Esophagus muscularis mucosa (tissue), 4 donors: ENCODE data around the gene MXD3. TPM values are rescaled to one million over a fixed set of nuclear protein-coding genes. Genes with fewer than 3 reads are reported as not detected.
"Not testable (repeated sequence)": the region's sequence is repeated elsewhere in the genome, so short reads cannot be mapped to it uniquely, and the experiment has no call there.

Source experiments
- DNase-seq: peaks from one replicate; pipeline ENCODE4 v3.0.0-alpha.2; 2017; ENCODE audit errors: extremely low spot score
- H3K27ac ChIP-seq, 4 donors: fragments of 200-600 bp; sonication (generic); replicated peaks in 1 of 4; 1 replicate in 3 of 4; 2 replicates in 1 of 4; pipeline ENCODE4 v1.5.1; 2016 to 2019; ENCODE audit warnings: mild to moderate bottlenecking in 1 of 4
- H3K27me3 ChIP-seq, 4 donors: fragments of 200-600 bp; sonication (generic); one replicate each; pipeline versions ENCODE4 v1.5.1 to v1.6.0; 2016 to 2019
- H3K36me3 ChIP-seq, 4 donors: fragments of 200-600 bp; sonication (generic); one replicate each; pipeline ENCODE4 v1.5.1; 2016 to 2019
- H3K4me1 ChIP-seq, 4 donors: fragments of 200-600 bp; sonication (generic); one replicate each; pipeline ENCODE4 v1.5.1; 2016 to 2019
- H3K4me3 ChIP-seq, 4 donors: fragments of 200-600 bp; sonication (generic); 1 replicate in 2 of 4; 2 replicates in 2 of 4; pipeline ENCODE4 v1.5.1; 2016 to 2019; ENCODE audit warnings: mild to moderate bottlenecking in 4 of 4, moderate library complexity in 1 of 4
- H3K9me3 ChIP-seq, 4 donors: fragments of 200-600 bp; sonication (generic); 1 replicate in 3 of 4; 2 replicates in 1 of 4; pipeline ENCODE4 v1.5.1; 2016 to 2019
- CTCF ChIP-seq, 3 experiments: fragments of 200-600 bp in 2 of 3; fragments of 450-650 bp in 1 of 3; sonication (generic) in 2 of 3; IDR thresholded peaks; one replicate each; pipeline ENCODE4 v1.5.1; 2017 to 2019; ENCODE audit warnings: antibody characterized with exemption in 3 of 3, mild to moderate bottlenecking in 2 of 3, moderate library complexity in 1 of 3
- EP300 ChIP-seq: sonication (generic); formaldehyde crosslinking; IDR thresholded peaks from one replicate; pipeline ENCODE4 v1.6.1; 2017; ENCODE audit warnings: antibody characterized with exemption
- POLR2A ChIP-seq: fragments of 450-650 bp; IDR thresholded peaks from one replicate; pipeline ENCODE4 v1.6.1; 2017; ENCODE audit warnings: antibody characterized with exemption, moderate library complexity, mild to moderate bottlenecking, low read depth
- POLR2AphosphoS5 ChIP-seq, 2 donors: sonication (generic); formaldehyde crosslinking; IDR thresholded peaks; one replicate each; pipeline ENCODE4 v1.6.1; 2017; ENCODE audit warnings: antibody characterized with exemption in 2 of 2
- WGBS: methylation state at CpG from one replicate; pipeline ENCODE4 v1.1.5; 2018; 5-methylcytosine and 5-hydroxymethylcytosine counted together
- intact Hi-C: fragments of 100-400 bp; cut with DNase I; formaldehyde crosslinking; loops from one replicate; pipeline ENCODE4 v1.15.1; 2023
- total RNA-seq, 4 donors: library from RNA; depleted of rRNA; stranded (reverse); fragments of >200 nt; gene quantifications; one replicate each; pipeline versions ENCODE4 v1.1.0 to v1.2.1, GENCODE V29; 2016

MXD3 gene
- total RNA-seq, 4 donors from 2014 or later, result 2.5 to 11.2 (median 7.9) TPM

GRCh38 chr5:177265395-177265794, 46.3 kb downstream of the MXD3 start:
- Histone ChIP-seq H3K9me3 (no peaks in the 10 kb centered on the region), H3K27me3 (no peaks in the 10 kb centered on the region), H3K4me3 (no peak overlapping the region), H3K4me1 (peaks cover 0 to 3% (median 0%) of the 10 kb centered on the region in 4 donors), H3K27ac (no peak overlapping the region), H3K36me3 (peaks cover 38 to 97% (median 73%) of the 10 kb centered on the region in 4 donors)
- intact Hi-C loops, result no loop called here
- WGBS, result 91% methylated on average over 16 of the region's 16 CpGs
- no peak for DNase-seq
- no peak for TF ChIP-seq POLR2AphosphoS5 (IDR thresholded peaks at IDR 0.05)
- TF ChIP-seq EP300, result no peak
- no peak for TF ChIP-seq POLR2A
- no peak for TF ChIP-seq CTCF (IDR thresholded peaks at IDR 0.05)

GRCh38 chr5:177264178-177264577, 47.5 kb downstream of the MXD3 start:
- Histone ChIP-seq H3K4me1 (peaks cover 0 to 3% (median 0%) of the 10 kb centered on the region in 4 donors), H3K36me3 (peaks cover 36 to 97% (median 73%) of the 10 kb centered on the region in 4 donors), H3K27me3 (no peaks in the 10 kb centered on the region), H3K9me3 (no peaks in the 10 kb centered on the region), H3K27ac (no peak overlapping the region), H3K4me3 (no peak overlapping the region)
- no peak for DNase-seq
- 6% methylated on average over 1 of the region's 1 CpG for whole genome bisulfite sequencing
- no peak for TF ChIP-seq CTCF (IDR thresholded peaks at IDR 0.05)
- TF ChIP-seq POLR2A, result no peak
- TF ChIP-seq EP300, result no peak
- TF ChIP-seq POLR2AphosphoS5 (IDR thresholded peaks at IDR 0.05), result no peak
- intact Hi-C loops, result no loop called here

GRCh38 chr5:177261510-177261909, 50.2 kb downstream of the MXD3 start:
- H3K27me3 ChIP-seq, result no peaks in the 10 kb centered on the region
- 75% methylated on average over 1 of the region's 1 CpG for WGBS
- H3K36me3 ChIP-seq, result peaks cover 30 to 97% (median 73%) of the 10 kb centered on the region in 4 donors
- H3K4me1 ChIP-seq, result peaks cover 0 to 3% (median 0%) of the 10 kb centered on the region in 4 donors
- no peak overlapping the region for H3K27ac ChIP-seq
- no peak for TF ChIP-seq CTCF (IDR thresholded peaks at IDR 0.05)
- no peak for TF ChIP-seq POLR2AphosphoS5 (IDR thresholded peaks at IDR 0.05)
- no peak for TF ChIP-seq POLR2A
- no peak for TF ChIP-seq EP300
- no peaks in the 10 kb centered on the region for H3K9me3 ChIP-seq
- DNase-seq, result no peak
- intact Hi-C loops, result no loop called here
- no peak overlapping the region for H3K4me3 ChIP-seq

- no peak for TF ChIP-seq EP300
- no peak for TF ChIP-seq POLR2A
- no peak for TF ChIP-seq CTCF (IDR thresholded peaks at IDR 0.05)
- no peak for TF ChIP-seq POLR2AphosphoS5 (IDR thresholded peaks at IDR 0.05)
- Histone ChIP-seq H3K27ac (no peak overlapping the region), H3K36me3 (peaks cover 25 to 96% (median 72%) of the 10 kb centered on the region in 4 donors), H3K27me3 (no peaks in the 10 kb centered on the region), H3K9me3 (no peaks in the 10 kb centered on the region), H3K4me1 (peaks cover 0 to 3% (median 0%) of the 10 kb centered on the region in 4 donors), H3K4me3 (no peak overlapping the region)
- no peak for DNase-seq
- 91% methylated on average over 7 of the region's 7 CpGs for WGBS
- intact Hi-C loops, result no loop called here
Observed at GRCh38 chr5:177260961-177261360, 50.7 kb downstream of the MXD3 start.

- H3K27ac ChIP-seq, intact Hi-C loops, H3K9me3 ChIP-seq, H3K4me1 ChIP-seq, DNase-seq, H3K27me3 ChIP-seq, H3K4me3 ChIP-seq: not testable (repeated sequence)
- H3K36me3 ChIP-seq, result peaks cover 15 to 97% (median 79%) of the 10 kb centered on the region in 4 donors
- 93% methylated on average over 6 of the region's 7 CpGs for WGBS
Observed at GRCh38 chr5:177258711-177259110, 53.0 kb downstream of the MXD3 start.

Other genes with a start within 250 kb of the MXD3 start
- 1 to 10 TPM; 2.1 to 4.5 (median 3.8) TPM for gene FGFR4, start 225.0 kb downstream of the MXD3 start, total RNA-seq
- gene NSD1, start 178.1 kb downstream of the MXD3 start, total RNA-seq, result 10 to 100 TPM; 35.1 to 47.9 (median 43.7) TPM
- gene RAB24, start 8.2 kb downstream of the MXD3 start, total RNA-seq, result 10 to 100 TPM; 20.0 to 35.4 (median 31.1) TPM
- 10 to 100 TPM; 80.6 to 93.6 (median 88.2) TPM for gene PRELID1, start 8.1 kb downstream of the MXD3 start, total RNA-seq
- gene LMAN2, start 39.8 kb upstream of the MXD3 start, total RNA-seq, result 100 to 1,000 TPM in 3 of 4 donors, 10 to 100 TPM in 1; 95.1 to 168 (median 128) TPM
- 10 to 100 TPM in 2 of 4 donors, 1 to 10 TPM in 2; 3.7 to 18.3 (median 11.9) TPM for gene RGS14, start 46.0 kb upstream of the MXD3 start, total RNA-seq
- gene SLC34A1, start 72.5 kb upstream of the MXD3 start, total RNA-seq, result not detected
- not detected for gene PFN3, start 88.8 kb upstream of the MXD3 start, total RNA-seq
- gene F12, start 97.7 kb upstream of the MXD3 start, total RNA-seq, result under 1 TPM in 1 of 4 donors, not detected in 3; 0.17 TPM
- gene GRK6, start 114.8 kb upstream of the MXD3 start, total RNA-seq, result 10 to 100 TPM; 29.1 to 44.7 (median 36.3) TPM
- gene PRR7, start 134.9 kb upstream of the MXD3 start, total RNA-seq, result 1 to 10 TPM in 2 of 4 donors, under 1 TPM in 2; 0.42 to 2.5 (median 1.6) TPM
- gene DBN1, start 161.7 kb upstream of the MXD3 start, total RNA-seq, result 100 to 1,000 TPM in 3 of 4 donors, 10 to 100 TPM in 1; 92.2 to 160 (median 130) TPM
- 1,000 to 10,000 TPM in 1 of 4 donors, 100 to 1,000 TPM in 3; 316 to 1,085 (median 575) TPM for gene PDLIM7, start 185.7 kb upstream of the MXD3 start, total RNA-seq
- gene DOK3, start 197.9 kb upstream of the MXD3 start, total RNA-seq, result 10 to 100 TPM in 1 of 4 donors, 1 to 10 TPM in 3; 6.7 to 15.2 (median 7.5) TPM
- gene DDX41, start 205.1 kb upstream of the MXD3 start, total RNA-seq, result 10 to 100 TPM; 58.1 to 92.1 (median 66.0) TPM
- gene FAM193B, start 242.7 kb upstream of the MXD3 start, total RNA-seq, result 10 to 100 TPM; 24.4 to 65.6 (median 50.7) TPM